ENCODE results near the gene LIPG.

LIPG gene

DNA sequence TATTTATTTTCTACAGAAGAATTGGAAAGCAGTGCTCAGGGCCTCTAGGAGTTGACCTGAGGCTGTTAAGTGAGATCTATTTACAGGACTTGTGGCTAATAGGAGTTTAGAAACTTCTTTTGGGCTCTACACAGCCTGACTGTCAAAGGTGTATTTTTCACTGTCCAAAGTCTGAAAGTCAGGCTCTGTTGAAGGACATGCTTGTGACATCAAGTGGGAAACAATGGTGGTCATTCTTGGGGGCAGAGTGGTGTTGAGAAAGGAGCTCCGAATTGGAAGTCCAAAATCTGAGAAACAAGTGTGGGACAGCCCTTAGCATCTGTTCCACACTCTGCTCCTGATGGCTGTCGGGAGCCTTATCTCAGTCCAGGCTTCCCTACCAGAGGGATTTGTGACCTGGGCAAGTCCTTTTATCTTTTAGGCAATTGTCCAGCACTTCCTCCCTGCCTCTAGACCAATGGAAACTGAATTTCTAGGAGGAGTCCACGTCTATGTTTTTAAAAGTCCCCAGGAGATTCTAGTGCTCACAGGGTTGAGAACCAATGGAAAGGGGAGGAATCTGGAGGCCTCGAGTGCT lies 76.4 kb downstream of the LIPG start:
- Histone ChIP-seq H3K36me3 (ENCODE audit: control insufficient read depth, insufficient read depth, low read length) (no peaks in the 10 kb centered on the region), H3K4me1 (ENCODE audit: control insufficient read depth, insufficient read depth, low read length) (no peaks in the 10 kb centered on the region), H3K9me3 (ENCODE audit: control insufficient read depth, insufficient read depth, low read depth, low read length) (peaks cover 7% of the 10 kb centered on the region; the same call in 1 of the 2 replicates), H3K27me3 (ENCODE audit: control insufficient read depth, insufficient read depth, low read length) (no peaks in the 10 kb centered on the region), H3K4me3 (ENCODE audit: low read depth, low read length) (no peak overlapping the region), H3K9ac (ENCODE audit: low read length) (no peak overlapping the region), H3K27ac (ENCODE audit: low read depth, low read length) (no peak overlapping the region)

DNA sequence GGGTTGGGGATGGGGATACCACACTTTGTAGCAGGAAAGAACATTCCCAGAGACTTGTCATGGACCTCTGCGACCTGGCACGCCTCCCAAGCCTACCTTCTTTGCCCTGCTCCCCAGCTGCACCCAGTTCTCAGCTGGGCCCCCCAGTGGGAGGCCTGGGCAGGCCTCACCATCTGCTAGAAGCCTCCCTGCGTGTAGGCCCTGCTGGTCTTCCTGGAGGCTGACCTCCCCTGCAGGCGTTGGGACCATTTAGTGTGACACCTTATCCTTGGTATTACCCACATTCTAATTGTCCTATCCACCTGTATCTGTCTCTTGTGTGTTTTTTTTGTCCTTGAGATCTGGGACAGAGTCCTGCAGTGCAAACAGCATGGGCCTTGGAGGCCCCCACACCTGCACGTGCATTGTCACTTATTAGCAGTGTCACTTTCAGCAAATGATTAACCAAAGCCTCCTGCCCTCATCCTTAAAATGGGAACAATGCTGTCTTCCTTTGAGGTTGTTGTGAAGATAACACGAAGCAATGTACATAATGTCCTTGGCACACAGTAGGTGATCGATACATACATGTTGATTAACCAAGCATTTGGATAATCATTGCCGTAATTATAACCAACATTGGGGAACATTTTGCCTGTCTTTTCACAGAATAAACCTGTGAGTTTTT lies 77.2 kb downstream of the LIPG start:
- Histone ChIP-seq H3K36me3 (ENCODE audit: control insufficient read depth, insufficient read depth, low read length) (no peaks in the 10 kb centered on the region), H3K9ac (ENCODE audit: low read length) (no peak overlapping the region), H3K9me3 (ENCODE audit: control insufficient read depth, insufficient read depth, low read depth, low read length) (peaks cover 7% of the 10 kb centered on the region; the same call in 1 of the 2 replicates), H3K27ac (ENCODE audit: low read depth, low read length) (no peak overlapping the region), H3K27me3 (ENCODE audit: control insufficient read depth, insufficient read depth, low read length) (no peaks in the 10 kb centered on the region), H3K4me3 (ENCODE audit: low read depth, low read length) (no peak overlapping the region), H3K4me1 (ENCODE audit: control insufficient read depth, insufficient read depth, low read length) (no peaks in the 10 kb centered on the region)

DNA sequence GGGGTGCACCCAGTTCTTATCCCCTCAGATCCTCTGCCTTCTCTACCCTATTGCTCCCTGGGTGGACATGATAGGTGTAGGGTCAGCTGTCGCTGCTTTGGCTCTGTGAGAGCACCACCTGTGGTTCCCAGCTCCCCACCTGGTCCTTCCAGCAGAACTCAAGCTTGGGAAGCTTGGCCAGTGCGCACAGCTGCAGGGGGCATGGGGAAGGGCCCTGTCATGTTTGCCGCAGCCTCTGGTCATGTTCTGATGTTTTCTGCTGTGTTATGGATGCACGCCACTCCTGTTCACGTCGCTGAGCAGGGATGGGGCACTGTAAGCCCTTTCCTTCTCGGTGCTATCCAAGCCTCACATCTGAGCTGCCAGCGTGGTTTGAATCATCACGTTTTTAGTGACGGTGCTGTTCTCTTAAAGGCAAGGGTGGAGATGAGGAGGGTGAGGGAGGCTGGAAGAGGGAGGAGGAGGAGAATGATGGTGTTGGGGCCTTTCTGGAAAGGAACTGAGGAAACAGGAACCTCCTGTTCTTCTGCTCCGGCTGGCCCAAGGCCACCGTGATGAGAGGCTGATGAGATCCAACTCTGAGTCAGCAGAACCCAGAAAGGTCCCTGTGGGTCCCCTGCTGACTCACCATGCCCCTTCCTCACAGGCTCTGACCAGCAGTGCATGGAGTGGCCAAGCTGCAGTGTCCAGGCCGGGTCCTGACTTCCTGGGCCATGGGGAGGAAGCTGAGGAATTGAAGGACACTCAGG lies 78.0 kb downstream of the LIPG start:
- H3K27ac ChIP-seq (ENCODE audit: low read depth, low read length), result no peak overlapping the region
- H3K4me3 ChIP-seq (ENCODE audit: low read depth, low read length), result no peak overlapping the region
- no peak overlapping the region for H3K9ac ChIP-seq (ENCODE audit: low read length)
- H3K36me3 ChIP-seq (ENCODE audit: control insufficient read depth, insufficient read depth, low read length), result no peaks in the 10 kb centered on the region
- no peaks in the 10 kb centered on the region for H3K27me3 ChIP-seq (ENCODE audit: control insufficient read depth, insufficient read depth, low read length)
- no peaks in the 10 kb centered on the region for H3K4me1 ChIP-seq (ENCODE audit: control insufficient read depth, insufficient read depth, low read length)
- peaks cover 7% of the 10 kb centered on the region; the same call in 1 of the 2 replicates for H3K9me3 ChIP-seq (ENCODE audit: control insufficient read depth, insufficient read depth, low read depth, low read length)

DNA sequence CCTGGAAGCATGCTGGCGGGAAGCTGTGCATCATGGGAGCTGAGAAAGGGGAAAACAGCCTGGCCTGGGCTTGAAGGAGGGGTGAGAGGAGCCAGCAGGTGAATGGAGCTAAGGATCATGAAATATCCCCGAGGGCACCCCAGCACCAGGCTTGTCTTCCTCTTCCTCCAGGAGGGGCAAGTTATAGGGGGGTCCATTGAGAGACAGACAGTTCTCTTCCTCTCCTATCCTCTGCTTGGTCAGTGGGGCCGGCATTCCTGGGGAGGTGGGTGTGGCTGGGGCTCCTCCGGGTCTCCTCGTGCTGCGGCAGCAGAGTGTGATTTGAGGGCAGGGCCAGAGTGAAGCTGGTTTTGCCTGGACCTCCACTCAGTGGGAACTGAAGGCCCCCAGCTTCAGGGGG lies 78.9 kb downstream of the LIPG start:
- Histone ChIP-seq H3K4me3 (ENCODE audit: low read depth, low read length) (no peak overlapping the region), H3K4me1 (ENCODE audit: control insufficient read depth, insufficient read depth, low read length) (peaks cover 1% of the 10 kb centered on the region), H3K27me3 (ENCODE audit: control insufficient read depth, insufficient read depth, low read length) (no peaks in the 10 kb centered on the region), H3K36me3 (ENCODE audit: control insufficient read depth, insufficient read depth, low read length) (no peaks in the 10 kb centered on the region), H3K9ac (ENCODE audit: low read length) (no peak overlapping the region), H3K27ac (ENCODE audit: low read depth, low read length) (no peak overlapping the region), H3K9me3 (ENCODE audit: control insufficient read depth, insufficient read depth, low read depth, low read length) (peaks cover 7% of the 10 kb centered on the region; the same call in 1 of the 2 replicates)

DNA sequence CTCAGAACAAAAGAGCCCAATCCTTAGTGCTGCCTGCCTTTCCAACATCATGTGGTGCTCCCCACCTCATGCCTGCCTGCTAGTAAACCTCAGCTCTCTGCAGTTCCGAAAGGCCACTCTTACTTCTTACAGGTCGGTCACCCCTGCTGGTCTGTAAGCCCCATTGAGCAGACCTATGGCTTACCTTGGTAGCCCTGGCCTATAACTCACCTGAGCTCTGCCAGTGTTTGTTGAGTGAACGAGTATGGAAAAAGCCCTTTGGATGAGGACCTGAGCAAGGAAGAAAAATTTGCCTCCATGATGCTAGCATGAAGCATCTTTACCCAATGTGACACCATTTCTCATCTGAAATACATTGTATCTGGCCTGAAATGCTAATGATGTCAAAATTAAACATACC lies 83.3 kb downstream of the LIPG start:
- H3K9me3 ChIP-seq (ENCODE audit: control insufficient read depth, insufficient read depth, low read depth, low read length), result no peaks in the 10 kb centered on the region

DNA sequence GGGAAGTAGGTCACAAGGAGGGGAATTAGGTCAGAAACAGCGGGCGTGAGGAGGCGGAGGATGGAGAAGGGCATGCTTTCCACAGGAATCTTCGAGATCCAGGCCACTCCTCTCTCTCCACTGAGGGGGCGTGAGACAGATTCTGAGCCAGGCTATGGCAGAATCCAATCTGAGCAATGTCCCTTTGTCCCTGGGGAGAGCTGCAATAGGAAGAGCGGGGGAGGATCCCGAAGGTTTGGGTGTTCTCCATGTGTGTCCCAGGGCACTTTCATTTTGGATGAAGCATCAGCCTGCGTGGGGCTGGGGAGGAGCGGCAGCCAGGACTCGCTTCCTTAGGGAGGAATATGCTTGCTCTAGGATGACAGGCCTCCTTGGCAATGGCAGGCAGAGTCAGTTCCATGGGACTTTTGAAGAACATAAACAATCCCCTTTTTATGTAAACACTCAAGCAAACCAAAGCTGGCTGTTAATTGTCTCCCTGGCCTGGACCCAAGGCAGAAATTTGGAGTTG lies 84.0 kb downstream of the LIPG start:
- peaks cover 6% of the 10 kb centered on the region for H3K4me1 ChIP-seq (ENCODE audit: control insufficient read depth, insufficient read depth, low read length)
- no peak overlapping the region for H3K4me3 ChIP-seq (ENCODE audit: low read depth, low read length)
- H3K9me3 ChIP-seq (ENCODE audit: control insufficient read depth, insufficient read depth, low read depth, low read length), result no peaks in the 10 kb centered on the region
- no peaks in the 10 kb centered on the region for H3K27me3 ChIP-seq (ENCODE audit: control insufficient read depth, insufficient read depth, low read length)
- H3K27ac ChIP-seq (ENCODE audit: low read depth, low read length), result no peak overlapping the region
- no peak overlapping the region for H3K9ac ChIP-seq (ENCODE audit: low read length)
- H3K36me3 ChIP-seq (ENCODE audit: control insufficient read depth, insufficient read depth, low read length), result no peaks in the 10 kb centered on the region

More for the DNA sequence above, 83.3 kb downstream of the LIPG start:
- no peaks in the 10 kb centered on the region for H3K36me3 ChIP-seq (ENCODE audit: control insufficient read depth, insufficient read depth, low read length)
- peaks cover 6% of the 10 kb centered on the region for H3K4me1 ChIP-seq (ENCODE audit: control insufficient read depth, insufficient read depth, low read length)
- no peaks in the 10 kb centered on the region for H3K27me3 ChIP-seq (ENCODE audit: control insufficient read depth, insufficient read depth, low read length)
- H3K27ac ChIP-seq (ENCODE audit: low read depth, low read length), result no peak overlapping the region
- H3K4me3 ChIP-seq (ENCODE audit: low read depth, low read length), result no peak overlapping the region
- H3K9ac ChIP-seq (ENCODE audit: low read length), result no peak overlapping the region

DNA sequence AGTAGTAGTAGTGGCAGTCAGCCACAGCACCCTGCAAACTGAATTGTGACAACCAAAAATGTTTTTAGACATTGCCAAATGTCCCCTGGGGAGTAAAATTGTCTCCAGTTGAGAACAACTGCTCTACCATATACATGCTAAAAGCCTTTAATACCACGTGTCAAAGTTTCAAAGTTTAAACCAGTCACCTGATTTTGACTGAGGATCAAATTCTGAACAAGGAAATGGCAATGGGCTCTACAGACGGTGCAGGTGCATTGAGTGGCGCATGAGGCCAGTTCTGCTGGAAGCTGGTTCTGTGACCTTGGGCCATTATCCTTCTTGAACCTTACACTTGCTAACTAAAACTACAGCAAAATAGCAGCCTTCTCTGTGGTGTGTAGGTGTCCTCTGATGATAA lies 85.0 kb downstream of the LIPG start:
- Histone ChIP-seq H3K36me3 (ENCODE audit: control insufficient read depth, insufficient read depth, low read length) (no peaks in the 10 kb centered on the region), H3K9ac (ENCODE audit: low read length) (no peak overlapping the region), H3K4me1 (ENCODE audit: control insufficient read depth, insufficient read depth, low read length) (peaks cover 6% of the 10 kb centered on the region), H3K4me3 (ENCODE audit: low read depth, low read length) (no peak overlapping the region), H3K9me3 (ENCODE audit: control insufficient read depth, insufficient read depth, low read depth, low read length) (no peaks in the 10 kb centered on the region), H3K27me3 (ENCODE audit: control insufficient read depth, insufficient read depth, low read length) (no peaks in the 10 kb centered on the region), H3K27ac (ENCODE audit: low read depth, low read length) (no peak overlapping the region)

DNA sequence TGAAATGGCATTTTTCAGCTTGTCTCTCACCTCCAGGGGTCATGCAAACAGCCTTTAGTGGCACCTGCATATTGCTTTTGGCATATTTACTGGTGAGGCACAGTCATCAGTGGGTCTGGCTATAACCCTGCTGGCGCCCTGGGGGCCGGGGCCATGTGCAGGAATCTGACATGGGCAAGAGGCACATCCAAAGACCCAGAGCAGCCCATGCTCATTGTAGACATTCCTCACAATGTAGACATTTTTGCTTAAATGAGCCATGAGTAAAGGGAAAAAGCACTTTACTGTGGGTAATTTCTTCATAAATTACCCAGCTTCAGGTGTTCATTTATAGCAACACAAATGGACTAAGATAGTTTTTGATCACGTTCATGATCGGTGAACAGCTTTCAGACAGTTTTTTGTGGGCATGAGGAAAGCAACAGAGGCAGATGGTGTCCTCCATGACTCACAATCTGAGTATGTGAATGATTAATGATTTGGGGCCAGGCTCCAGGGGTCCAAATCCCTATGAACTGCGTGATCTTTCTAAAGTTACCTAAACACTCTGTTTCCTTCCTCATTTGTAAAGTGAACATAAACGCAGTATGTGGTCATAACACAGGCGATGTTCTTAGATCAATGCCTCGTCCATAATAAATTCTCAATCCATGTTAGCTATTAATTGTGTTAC lies 85.8 kb downstream of the LIPG start:
- Histone ChIP-seq H3K9me3 (ENCODE audit: control insufficient read depth, insufficient read depth, low read depth, low read length) (no peaks in the 10 kb centered on the region), H3K27me3 (ENCODE audit: control insufficient read depth, insufficient read depth, low read length) (no peaks in the 10 kb centered on the region), H3K4me3 (ENCODE audit: low read depth, low read length) (no peak overlapping the region), H3K36me3 (ENCODE audit: control insufficient read depth, insufficient read depth, low read length) (no peaks in the 10 kb centered on the region), H3K27ac (ENCODE audit: low read depth, low read length) (no peak overlapping the region), H3K4me1 (ENCODE audit: control insufficient read depth, insufficient read depth, low read length) (peaks cover 6% of the 10 kb centered on the region), H3K9ac (ENCODE audit: low read length) (no peak overlapping the region)

DNA sequence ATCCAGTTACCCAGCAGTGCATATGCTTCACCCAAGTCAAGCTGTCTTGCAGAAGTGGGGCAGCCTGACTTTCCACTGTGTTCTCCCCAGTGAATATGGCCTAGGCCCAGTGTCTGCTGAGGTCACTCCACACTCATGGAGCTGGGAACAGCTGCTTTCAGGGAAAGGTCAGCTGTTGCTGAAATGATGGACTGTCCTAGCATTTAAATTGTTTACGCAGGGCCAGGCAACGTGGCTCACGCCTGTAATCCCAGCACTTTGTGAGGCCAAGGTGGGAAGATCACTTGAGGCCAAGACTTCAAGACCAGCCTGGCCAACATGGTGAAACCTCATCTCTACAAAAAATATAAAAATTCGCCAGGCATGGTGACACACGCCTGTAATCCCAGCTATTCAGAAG lies 86.5 kb downstream of the LIPG start:
- Histone ChIP-seq H3K4me3 (ENCODE audit: low read depth, low read length) (no peak overlapping the region), H3K9me3 (ENCODE audit: control insufficient read depth, insufficient read depth, low read depth, low read length) (no peaks in the 10 kb centered on the region), H3K27me3 (ENCODE audit: control insufficient read depth, insufficient read depth, low read length) (no peaks in the 10 kb centered on the region), H3K27ac (ENCODE audit: low read depth, low read length) (no peak overlapping the region), H3K4me1 (ENCODE audit: control insufficient read depth, insufficient read depth, low read length) (peaks cover 12% of the 10 kb centered on the region), H3K9ac (ENCODE audit: low read length) (no peak overlapping the region), H3K36me3 (ENCODE audit: control insufficient read depth, insufficient read depth, low read length) (no peaks in the 10 kb centered on the region)

Measured in HUES6 (cell line).